CD14-positive monocyte (primary cell): ENCODE data around the gene NUMB. TPM values are rescaled to one million over a fixed set of nuclear protein-coding genes. Genes with fewer than 3 reads are reported as not detected.

Experiments used
- DNase-seq, 3 donors: peaks; one replicate each; pipeline ENCODE4 v3.0.0-alpha.2; 2011 to 2022
- H2AFZ ChIP-seq: 2 replicates; pipeline ENCODE4 v1.6.0; 2012; ENCODE audit warnings: mild to moderate bottlenecking, low read depth, low read length, inconsistent platforms; ENCODE audit not compliant: insufficient read depth, poor library complexity, severe bottlenecking
- H3K27ac ChIP-seq, 2 donors: 1 replicate in 1 of 2; 2 replicates in 1 of 2; pipeline ENCODE4 v1.5.1; 2012 to 2013; ENCODE audit warnings: low read length in 2 of 2, control low read depth in 1 of 2, inconsistent platforms in 1 of 2, low read depth in 1 of 2, mild to moderate bottlenecking in 1 of 2
- H3K27me3 ChIP-seq, 2 donors: one replicate each; pipeline versions ENCODE4 v1.6.0 to v1.6.1; 2011 to 2013; ENCODE audit warnings: low read length in 2 of 2; ENCODE audit not compliant: control insufficient read depth in 2 of 2, insufficient read depth in 2 of 2
- H3K36me3 ChIP-seq, 2 donors: replicated peaks in 1 of 2; 1 replicate in 1 of 2; 2 replicates in 1 of 2; pipeline versions ENCODE4 v1.5.1 to v1.6.1; 2012 to 2013; ENCODE audit warnings: low read length in 2 of 2, control low read depth in 1 of 2, inconsistent platforms in 1 of 2, mild to moderate bottlenecking in 1 of 2; ENCODE audit not compliant: insufficient read depth in 2 of 2, control insufficient read depth in 1 of 2
- H3K4me1 ChIP-seq, 2 donors: 1 replicate in 1 of 2; 2 replicates in 1 of 2; pipeline versions ENCODE4 v1.5.1 to v1.6.1; 2012 to 2013; ENCODE audit warnings: low read length in 2 of 2, control low read depth in 1 of 2, inconsistent platforms in 1 of 2, mild to moderate bottlenecking in 1 of 2, moderate library complexity in 1 of 2; ENCODE audit not compliant: insufficient read depth in 2 of 2, control insufficient read depth in 1 of 2
- H3K4me2 ChIP-seq: replicated peaks from 2 replicates; pipeline ENCODE3; 2012; ENCODE audit warnings: low read length, moderate library complexity, mild to moderate bottlenecking; ENCODE audit not compliant: poor library complexity, severe bottlenecking; ENCODE audit errors: extremely low read depth
- H3K4me3 ChIP-seq, 3 experiments: fragments of 200-600 bp in 1 of 3; sonication (generic) in 1 of 3; replicated peaks in 1 of 3; 1 replicate in 2 of 3; 2 replicates in 1 of 3; pipeline ENCODE4 v1.5.1; 2011 to 2013; ENCODE audit warnings: low read length in 3 of 3, mild to moderate bottlenecking in 3 of 3, control low read depth in 2 of 3, low read depth in 2 of 3, inconsistent platforms in 1 of 3, moderate library complexity in 1 of 3
- H3K79me2 ChIP-seq: 2 replicates; pipeline ENCODE4 v1.6.0; 2012; ENCODE audit warnings: mild to moderate bottlenecking, control low read depth, inconsistent platforms, low read length, moderate library complexity; ENCODE audit not compliant: insufficient read depth
- H3K9ac ChIP-seq: 2 replicates; pipeline ENCODE4 v1.6.0; 2017; ENCODE audit warnings: low read length, mild to moderate bottlenecking; ENCODE audit not compliant: insufficient read depth, poor library complexity, severe bottlenecking
- H3K9me3 ChIP-seq, 2 donors: replicated peaks in 1 of 2; 1 replicate in 1 of 2; 2 replicates in 1 of 2; pipeline versions ENCODE4 v1.5.1 to v1.6.1; 2012 to 2013; ENCODE audit warnings: low read length in 2 of 2, control low read depth in 1 of 2; ENCODE audit not compliant: control insufficient read depth in 1 of 2, insufficient read depth in 1 of 2
- H4K20me1 ChIP-seq: 2 replicates; pipeline ENCODE4 v1.6.0; 2012; ENCODE audit warnings: mild to moderate bottlenecking, low read length, control low read depth, moderate library complexity; ENCODE audit not compliant: insufficient read depth
- H3K27ac Mint-ChIP-seq, 7 donors: one replicate each; pipeline ENCODE4 v1.8.0; 2020; ENCODE audit warnings: mild to moderate bottlenecking in 7 of 7, mixed read lengths in 7 of 7, moderate library complexity in 6 of 7, inconsistent platforms in 2 of 7
- H3K27me3 Mint-ChIP-seq, 3 donors: one replicate each; pipeline ENCODE4 v1.8.0; 2021 to 2022; ENCODE audit warnings: low read depth in 3 of 3, mild to moderate bottlenecking in 3 of 3, mixed read lengths in 3 of 3, moderate library complexity in 3 of 3, inconsistent platforms in 1 of 3
- H3K36me3 Mint-ChIP-seq, 2 donors: one replicate each; pipeline ENCODE4 v1.8.0; 2020; ENCODE audit warnings: mixed read lengths in 2 of 2, inconsistent platforms in 1 of 2, mild to moderate bottlenecking in 1 of 2
- H3K4me1 Mint-ChIP-seq: one replicate; pipeline ENCODE4 v1.8.0; 2020; ENCODE audit warnings: mild to moderate bottlenecking, mixed read lengths
- H3K4me3 Mint-ChIP-seq, 2 donors: one replicate each; pipeline ENCODE4 v1.8.0; 2020; ENCODE audit warnings: mild to moderate bottlenecking in 2 of 2, mixed read lengths in 2 of 2, moderate library complexity in 1 of 2
- H3K9me3 Mint-ChIP-seq, 7 donors: one replicate each; pipeline ENCODE4 v1.8.0; 2020 to 2022; ENCODE audit warnings: mixed read lengths in 7 of 7, mild to moderate bottlenecking in 6 of 7, moderate library complexity in 6 of 7, inconsistent platforms in 2 of 7
- CTCF ChIP-seq: fragments of 200-600 bp; IDR thresholded peaks from one replicate; pipeline ENCODE4 v1.8.0; 2022; ENCODE audit warnings: antibody characterized with exemption, mild to moderate bottlenecking
- WGBS: methylation state at CpG from one replicate; pipeline ENCODE4 v1.1.5; 2013; ENCODE audit warnings: missing lambda C conversion rate; ENCODE audit not compliant: insufficient coverage; 5-methylcytosine and 5-hydroxymethylcytosine counted together
- intact Hi-C, 2 donors: fragments of 100-400 bp; cut with micrococcal nuclease; formaldehyde crosslinking; loops; one replicate each; pipeline versions ENCODE4 v1.15.0 to v1.15.1; 2023
- polyA minus RNA-seq: library from RNA; depleted of rRNA, polyadenylated mRNA; stranded (reverse); fragments of >200 nt; gene quantifications from 2 replicates; pipeline ENCODE4 v1.2.3, GENCODE V29; 2012
- polyA plus RNA-seq, 3 donors: library from polyadenylated mRNA; depleted of rRNA in 1 of 3; unstranded in 2 of 3; stranded (reverse) in 1 of 3; fragments of 300-500 nt in 2 of 3; fragments of >200 nt in 1 of 3; fragmentation: Illumina TruSeq in 2 of 3; gene quantifications; 1 replicate in 2 of 3; 2 replicates in 1 of 3; pipeline ENCODE4 v1.2.3, GENCODE V29; 2012 to 2021
- total RNA-seq, 12 experiments: library from RNA in 1 of 12; stranded (reverse) in 1 of 12; fragments of 120-200 nt in 1 of 12; gene quantifications; one replicate each; pipeline ENCODE4 v1.2.4 and lab custom pipeline; 2013 to 2026; ENCODE audit warnings: mixed read lengths in 6 of 12, inconsistent platforms in 1 of 12

The NUMB gene
- total RNA-seq (2013), result 81.1 TPM
- polyA plus RNA-seq, result 100 to 1,000 TPM in 2 of 3 donors, 10 to 100 TPM in 1; 83.4 to 223 (median 126) TPM
- polyA minus RNA-seq, result 91.3 and 99.4 TPM in 2 replicates
- total RNA-seq (lab: John Stamatoyannopoulos, UW), result 140 to 398 (median 186) reads per million in 11 experiments

GRCh38 chr14:73458183-73458976 is at the start of gene NUMB:
NUMB (minus strand) TSS chr14:73458546; CDS start chr14:73355751, 102,795 bp downstream.
- Mint-ChIP-seq H3K27me3 (peaks cover 0 to 5% (median 0%) of the 10 kb centered on the region in 3 donors), H3K4me1 (peaks cover 74% of the 10 kb centered on the region), H3K27ac (peak within 1 kb of the TSS; percentile 94 to 100 (median 99)), H3K36me3 (peaks cover 16 to 30% of the 10 kb centered on the region in 2 donors), H3K9me3 (peaks cover 0 to 3% (median 0%) of the 10 kb centered on the region in 7 donors), H3K4me3 (peak within 1 kb of the TSS; percentile 93 to 100)
- Histone ChIP-seq H3K9me3 (no peaks in the 10 kb centered on the region), H3K4me3 (peak within 1 kb of the TSS; percentile 93 to 99 (median 99)), H3K9ac (peak within 1 kb of the TSS; percentile 92), H2AFZ (peak within 1 kb of the TSS; percentile 75), H3K27me3 (no peaks in the 10 kb centered on the region), H3K27ac (peak within 1 kb of the TSS; percentile 71 to 92), H3K79me2 (peaks cover 94% of the 10 kb centered on the region), H4K20me1 (peaks cover 49% of the 10 kb centered on the region), H3K4me2 (peak within 1 kb of the TSS; percentile 86), H3K36me3 (no peaks in the 10 kb centered on the region), H3K4me1 (peaks cover 57 to 80% of the 10 kb centered on the region in 2 donors)
- intact Hi-C loops, result no loop called here
- under 1% methylated on average over 47 of the region's 60 CpGs for WGBS
- DNase-seq, result peak; percentile 99 to 100 (median 99)
- no peak for TF ChIP-seq CTCF

- Mint-ChIP-seq H3K27me3 (peaks cover 0 to 1% (median 0%) of the 10 kb centered on the region in 3 donors), H3K36me3 (peaks cover 21 to 30% of the 10 kb centered on the region in 2 donors), H3K4me3 (no peak overlapping the region), H3K9me3 (peaks cover 0 to 2% (median 0%) of the 10 kb centered on the region in 7 donors), H3K27ac (no peak overlapping the region), H3K4me1 (peaks cover 3% of the 10 kb centered on the region)
- no peaks in the 10 kb centered on the region for H3K79me2 ChIP-seq
- no peaks in the 10 kb centered on the region for H3K9me3 ChIP-seq
- H4K20me1 ChIP-seq, result no peaks in the 10 kb centered on the region
- no peak overlapping the region for H3K4me3 ChIP-seq
- no peak overlapping the region for H3K27ac ChIP-seq
- H2AFZ ChIP-seq, result no peak overlapping the region
- H3K4me2 ChIP-seq, result no peak overlapping the region
- no peaks in the 10 kb centered on the region for H3K4me1 ChIP-seq
- no peak overlapping the region for H3K9ac ChIP-seq
- intact Hi-C loops, result no loop called here
- TF ChIP-seq CTCF, result no peak
- H3K27me3 ChIP-seq, result no peaks in the 10 kb centered on the region
- peaks cover 0 to 4% of the 10 kb centered on the region in 2 donors for H3K36me3 ChIP-seq
- WGBS, result 81% methylated on average over 3 of the region's 3 CpGs
- no peak for DNase-seq
Measured at GRCh38 chr14:73503648-73504047, 45.3 kb upstream of the NUMB start.
